ENCODE data around the gene SMG9. TPM values are rescaled to one million over a fixed set of nuclear protein-coding genes. Genes with fewer than 3 reads are reported as not detected.

Gene SMG9
- total RNA-seq, 1 experiment from 2014 or later, result 49.9 TPM

DNA sequence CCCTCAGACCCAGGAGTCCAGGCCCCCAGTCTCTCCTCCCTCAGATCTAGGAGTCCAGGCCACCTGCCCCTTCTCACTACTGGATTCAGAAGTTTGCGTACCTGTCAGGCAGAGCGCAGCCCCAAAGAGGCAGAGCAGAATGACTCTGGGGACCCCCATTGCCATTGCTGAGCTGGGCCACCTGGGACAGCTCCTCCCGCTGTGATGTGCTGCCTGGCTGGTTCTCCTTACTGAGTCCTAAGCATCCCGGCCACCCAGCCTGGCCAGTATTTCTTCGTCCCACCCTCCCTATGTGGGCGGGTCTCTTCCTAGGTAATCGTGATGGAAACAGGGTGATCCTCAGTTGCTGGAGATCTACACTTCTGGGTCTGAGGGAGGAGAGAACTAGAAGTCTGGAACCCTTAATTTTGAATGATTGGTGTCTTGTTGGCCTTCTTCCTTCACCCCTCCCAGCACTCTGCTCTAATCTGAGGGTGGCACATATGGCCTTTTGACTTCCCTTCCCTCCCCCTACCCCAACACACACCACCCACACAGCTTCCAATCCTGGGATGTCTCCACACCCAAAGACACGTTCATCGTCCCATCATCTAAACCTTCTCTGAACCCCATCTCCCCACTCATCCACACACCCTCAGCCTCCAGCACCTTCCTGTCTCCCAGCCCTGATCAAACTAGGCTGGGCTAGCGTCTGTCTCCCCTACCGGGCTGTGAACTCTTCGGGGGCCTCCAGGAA lies 47.6 kb upstream of the SMG9 start, which contains the start of gene LYPD5:
TSS of gene LYPD5 (minus strand) at position 232 of the 736 bp plus-strand sequence. CDS start at position 165, 67 bp downstream.
- intact Hi-C loops (cut with micrococcal nuclease; ENCODE audit: unreplicated experiment), result no loop called here
- no peaks in the 10 kb centered on the region for H3K4me1 ChIP-seq (ENCODE audit: control insufficient read depth, insufficient read depth, low read length)
- no peaks in the 10 kb centered on the region for H3K36me3 ChIP-seq (ENCODE audit: control insufficient read depth, insufficient read depth, low read length)
- DNase-seq (ENCODE audit: low read depth, low spot score) (no peak), ATAC-seq (no peak)
- CTCF ChIA-PET, result no interaction called here
- H3K27ac ChIP-seq (ENCODE audit: low read length), result no peak within 1 kb of the TSS
- H3K4me3 ChIP-seq (ENCODE audit: low read depth in 2 of 2, low read length in 2 of 2), result no peak within 1 kb of the TSS
- POLR2A ChIA-PET, result no interaction called here
- no TSS peak for BruUV-seq (replicated peaks)
- in situ Hi-C loops (cut with HindIII; ENCODE audit: low pct_unique_long_range_greater_than_20kb, low sequenced_read_pairs), result no loop called here
- no peak for TF ChIP-seq TCF7L2 (IDR thresholded peaks at IDR 0.05; ENCODE audit: low read depth, low read length)
- TF ChIP-seq, protein P1, sequence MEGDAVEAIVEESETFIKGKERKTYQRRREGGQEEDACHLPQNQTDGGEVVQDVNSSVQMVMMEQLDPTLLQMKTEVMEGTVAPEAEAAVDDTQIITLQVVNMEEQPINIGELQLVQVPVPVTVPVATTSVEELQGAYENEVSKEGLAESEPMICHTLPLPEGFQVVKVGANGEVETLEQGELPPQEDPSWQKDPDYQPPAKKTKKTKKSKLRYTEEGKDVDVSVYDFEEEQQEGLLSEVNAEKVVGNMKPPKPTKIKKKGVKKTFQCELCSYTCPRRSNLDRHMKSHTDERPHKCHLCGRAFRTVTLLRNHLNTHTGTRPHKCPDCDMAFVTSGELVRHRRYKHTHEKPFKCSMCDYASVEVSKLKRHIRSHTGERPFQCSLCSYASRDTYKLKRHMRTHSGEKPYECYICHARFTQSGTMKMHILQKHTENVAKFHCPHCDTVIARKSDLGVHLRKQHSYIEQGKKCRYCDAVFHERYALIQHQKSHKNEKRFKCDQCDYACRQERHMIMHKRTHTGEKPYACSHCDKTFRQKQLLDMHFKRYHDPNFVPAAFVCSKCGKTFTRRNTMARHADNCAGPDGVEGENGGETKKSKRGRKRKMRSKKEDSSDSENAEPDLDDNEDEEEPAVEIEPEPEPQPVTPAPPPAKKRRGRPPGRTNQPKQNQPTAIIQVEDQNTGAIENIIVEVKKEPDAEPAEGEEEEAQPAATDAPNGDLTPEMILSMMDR (IDR thresholded peaks at IDR 0.05), result no peak
- TF ChIP-seq, protein P2, sequence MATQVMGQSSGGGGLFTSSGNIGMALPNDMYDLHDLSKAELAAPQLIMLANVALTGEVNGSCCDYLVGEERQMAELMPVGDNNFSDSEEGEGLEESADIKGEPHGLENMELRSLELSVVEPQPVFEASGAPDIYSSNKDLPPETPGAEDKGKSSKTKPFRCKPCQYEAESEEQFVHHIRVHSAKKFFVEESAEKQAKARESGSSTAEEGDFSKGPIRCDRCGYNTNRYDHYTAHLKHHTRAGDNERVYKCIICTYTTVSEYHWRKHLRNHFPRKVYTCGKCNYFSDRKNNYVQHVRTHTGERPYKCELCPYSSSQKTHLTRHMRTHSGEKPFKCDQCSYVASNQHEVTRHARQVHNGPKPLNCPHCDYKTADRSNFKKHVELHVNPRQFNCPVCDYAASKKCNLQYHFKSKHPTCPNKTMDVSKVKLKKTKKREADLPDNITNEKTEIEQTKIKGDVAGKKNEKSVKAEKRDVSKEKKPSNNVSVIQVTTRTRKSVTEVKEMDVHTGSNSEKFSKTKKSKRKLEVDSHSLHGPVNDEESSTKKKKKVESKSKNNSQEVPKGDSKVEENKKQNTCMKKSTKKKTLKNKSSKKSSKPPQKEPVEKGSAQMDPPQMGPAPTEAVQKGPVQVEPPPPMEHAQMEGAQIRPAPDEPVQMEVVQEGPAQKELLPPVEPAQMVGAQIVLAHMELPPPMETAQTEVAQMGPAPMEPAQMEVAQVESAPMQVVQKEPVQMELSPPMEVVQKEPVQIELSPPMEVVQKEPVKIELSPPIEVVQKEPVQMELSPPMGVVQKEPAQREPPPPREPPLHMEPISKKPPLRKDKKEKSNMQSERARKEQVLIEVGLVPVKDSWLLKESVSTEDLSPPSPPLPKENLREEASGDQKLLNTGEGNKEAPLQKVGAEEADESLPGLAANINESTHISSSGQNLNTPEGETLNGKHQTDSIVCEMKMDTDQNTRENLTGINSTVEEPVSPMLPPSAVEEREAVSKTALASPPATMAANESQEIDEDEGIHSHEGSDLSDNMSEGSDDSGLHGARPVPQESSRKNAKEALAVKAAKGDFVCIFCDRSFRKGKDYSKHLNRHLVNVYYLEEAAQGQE (IDR thresholded peaks at IDR 0.05; ENCODE audit: insufficient read depth in 1 of 2, low read depth in 2 of 2, low read length in 1 of 2), result no peak
- TF ChIP-seq POLR2AphosphoS5 (IDR thresholded peaks at IDR 0.05; ENCODE audit: low read depth, low read length), result no peak
- no peak for TF ChIP-seq SIN3A (IDR thresholded peaks at IDR 0.05; ENCODE audit: borderline replicate concordance, insufficient read depth, low read depth, low read length)
- H3K9me3 ChIP-seq (ENCODE audit: control insufficient read depth, insufficient read depth, low read depth, low read length), result no peaks in the 10 kb centered on the region
- H3K27me3 ChIP-seq (ENCODE audit: control insufficient read depth, insufficient read depth, low read length), result no peaks in the 10 kb centered on the region

DNA sequence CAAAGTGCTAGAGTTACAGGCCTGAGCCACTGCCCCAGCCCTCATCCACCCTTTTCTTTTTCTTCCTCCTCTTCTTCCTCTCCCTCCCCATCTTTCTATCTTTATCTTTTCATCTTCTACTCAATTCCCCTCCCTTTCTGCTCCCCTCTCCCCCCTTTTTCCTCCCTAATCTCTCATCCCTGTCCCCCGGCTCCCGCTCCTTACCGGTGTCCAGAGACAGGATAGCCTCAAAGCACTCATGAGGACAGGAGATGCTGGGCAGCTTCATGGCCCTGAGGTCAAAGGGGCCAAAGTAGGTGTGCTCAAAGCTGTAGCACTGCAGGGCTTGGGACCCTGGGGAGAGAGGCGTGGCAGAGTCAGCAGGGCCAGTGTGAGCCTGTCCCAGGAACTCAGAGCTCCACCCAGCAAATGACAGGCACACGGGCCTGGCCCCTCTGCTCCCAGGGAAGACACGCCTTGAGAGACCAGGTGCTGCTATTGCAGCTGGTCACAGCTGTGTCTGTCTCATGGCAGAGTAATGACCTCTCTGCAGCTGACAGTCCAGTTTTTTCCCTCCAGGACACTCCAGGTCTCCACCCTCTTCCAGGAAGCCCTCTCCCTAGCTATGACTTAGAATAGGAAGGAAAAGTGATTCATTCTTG lies 44.9 kb upstream of the SMG9 start:
- TF ChIP-seq, protein P1 (IDR thresholded peaks at IDR 0.05), result no peak
- TF ChIP-seq, protein P2 (IDR thresholded peaks at IDR 0.05; ENCODE audit: insufficient read depth in 1 of 2, low read depth in 2 of 2, low read length in 1 of 2), result no peak
- TF ChIP-seq POLR2AphosphoS5 (IDR thresholded peaks at IDR 0.05; ENCODE audit: low read depth, low read length), result no peak
- TF ChIP-seq SIN3A (IDR thresholded peaks at IDR 0.05; ENCODE audit: borderline replicate concordance, insufficient read depth, low read depth, low read length), result no peak
- no peak for TF ChIP-seq TCF7L2 (IDR thresholded peaks at IDR 0.05; ENCODE audit: low read depth, low read length)
- no TSS peak for BruUV-seq (replicated peaks)
- H3K4me3 ChIP-seq (ENCODE audit: low read depth in 2 of 2, low read length in 2 of 2), result no peak overlapping the region
- H3K27me3 ChIP-seq (ENCODE audit: control insufficient read depth, insufficient read depth, low read length), result no peaks in the 10 kb centered on the region
- no peaks in the 10 kb centered on the region for H3K9me3 ChIP-seq (ENCODE audit: control insufficient read depth, insufficient read depth, low read depth, low read length)
- H3K27ac ChIP-seq (ENCODE audit: low read length), result no peak overlapping the region
- POLR2A ChIA-PET, result no interaction called here
- ATAC-seq (no peak), DNase-seq (ENCODE audit: low read depth, low spot score) (no peak)
- H3K36me3 ChIP-seq (ENCODE audit: control insufficient read depth, insufficient read depth, low read length), result no peaks in the 10 kb centered on the region
- in situ Hi-C loops (cut with HindIII; ENCODE audit: low pct_unique_long_range_greater_than_20kb, low sequenced_read_pairs), result no loop called here
- intact Hi-C loops (cut with micrococcal nuclease; ENCODE audit: unreplicated experiment), result no loop called here
- CTCF ChIA-PET, result interaction anchor here (0.6 to 0.8 kb wide), 2 partner anchors 9 to 174 kb away, joined by 3 to 4 read pairs; no protein-coding TSS in a partner anchor
- no peaks in the 10 kb centered on the region for H3K4me1 ChIP-seq (ENCODE audit: control insufficient read depth, insufficient read depth, low read length)
